ENCODE measurements around the gene CHAT.

GRCh38 chr10:49625411-49625810 is 11.6 kb downstream of the CHAT start:
- TF ChIP-seq CTCF (IDR thresholded peaks at IDR 0.05) (no peak), EZH2phosphoT487 (IDR thresholded peaks at IDR 0.05) (no peak), EZH2 (IDR thresholded peaks at IDR 0.05) (no peak)
